ENCODE measurements around the gene ODF2. TPM values are rescaled to one million over a fixed set of nuclear protein-coding genes. Genes with fewer than 3 reads are reported as not detected.

ODF2 gene
- total and polyA plus RNA-seq, 2 of the 8 experiments (the other 6 are each of a cell fraction or from before 2014, with no cell fraction given): 5.6 to 17.9 TPM

DNA sequence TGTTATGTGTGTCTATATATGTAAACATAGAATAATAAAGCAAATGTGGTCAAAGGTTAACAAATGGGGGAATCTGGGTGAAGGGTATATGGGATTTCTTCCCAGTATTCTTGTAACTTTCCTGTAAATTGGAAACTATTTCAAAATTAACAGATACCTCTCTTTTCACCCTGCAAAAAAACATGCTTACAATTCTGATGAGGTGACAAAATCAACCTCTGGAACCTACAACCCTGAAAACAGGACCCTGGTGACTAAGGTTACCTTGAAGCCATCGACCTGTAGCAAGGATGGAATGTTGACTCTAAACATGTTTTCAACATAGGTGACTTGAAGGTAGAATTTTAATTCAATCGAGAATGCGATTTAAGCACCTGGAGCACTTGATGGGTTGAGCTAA is 90.7 kb downstream of the ODF2 start:
- Histone ChIP-seq H3K4me3 (ENCODE audit: extremely low read depth in 1 of 4, insufficient read depth in 2 of 4, low read depth in 3 of 4, low read length in 4 of 4) (no peak overlapping the region), H3K9ac (replicated peaks in 1 of 4; ENCODE audit: extremely low read depth in 1 of 4, low read depth in 3 of 4, low read length in 3 of 4) (no peak overlapping the region), H3K79me1 (ENCODE audit: low read depth, low read length) (no peaks in the 10 kb centered on the region), H3K56ac (replicated peaks; ENCODE audit: insufficient read length, low read depth, low read length) (no peak overlapping the region), H3K4me2 (ENCODE audit: insufficient read depth in 1 of 2, low read depth in 2 of 2, low read length in 2 of 2) (no peak overlapping the region), H2BK120ac (replicated peaks; ENCODE audit: low read depth, low read length) (no peak overlapping the region), H3K4ac (replicated peaks; ENCODE audit: insufficient read length, low read depth, low read length) (no peak overlapping the region), H3K4me1 (replicated peaks in 1 of 4; ENCODE audit: control insufficient read depth in 3 of 4, insufficient read depth in 4 of 4, low read length in 3 of 4) (peaks cover 0 to 4% (median 2%) of the 10 kb centered on the region in 4 experiments; a peak in 3 of 7 replicates), H2AFZ (ENCODE audit: low read length) (no peak overlapping the region), H4K5ac (ENCODE audit: insufficient read length, low read depth, low read length) (no peak overlapping the region), H3K23me2 (ENCODE audit: low read depth, low read length) (peaks cover 1% of the 10 kb centered on the region; the same call in 1 of the 2 replicates), H3K14ac (ENCODE audit: insufficient read length) (no peak overlapping the region), H3K9me3 (ENCODE audit: insufficient read depth in 2 of 2, low read depth in 1 of 2, low read length in 1 of 2) (no peaks in the 10 kb centered on the region), H3K36me3 (ENCODE audit: control insufficient read depth in 2 of 4, insufficient read depth in 4 of 4, low read length in 3 of 4) (no peaks in the 10 kb centered on the region; a peak in 1 of 8 replicates), H3K27me3 (replicated peaks in 1 of 4; ENCODE audit: control insufficient read depth in 3 of 4, extremely low read depth in 1 of 4, insufficient read depth in 3 of 4, low read length in 3 of 4) (peaks cover 0 to 3% (median 0%) of the 10 kb centered on the region in 4 experiments; a peak in 3 of 7 replicates), H2BK12ac (ENCODE audit: low read depth, low read length) (no peak overlapping the region), H3K23ac (ENCODE audit: insufficient read length) (no peak overlapping the region), H3K27ac (ENCODE audit: low read depth, low read length) (no peak overlapping the region), H4K8ac (ENCODE audit: extremely low read depth, insufficient read depth, low read length) (no peak overlapping the region), H2AK5ac (ENCODE audit: low read depth, low read length) (no peak overlapping the region), H3K79me2 (ENCODE audit: control insufficient read depth in 1 of 2, insufficient read depth in 2 of 2, low read length in 2 of 2) (no peaks in the 10 kb centered on the region), H4K91ac (replicated peaks; ENCODE audit: insufficient read length, low read length) (no peak overlapping the region), H4K20me1 (replicated peaks in 1 of 2; ENCODE audit: control insufficient read depth in 1 of 2, insufficient read depth in 2 of 2, low read length in 2 of 2) (no peaks in the 10 kb centered on the region), H3K18ac (ENCODE audit: extremely low read depth, low read length) (no peak overlapping the region), H2BK15ac (ENCODE audit: low read length) (no peak overlapping the region), H2BK5ac (ENCODE audit: low read depth, low read length) (no peak overlapping the region), H2BK20ac (ENCODE audit: low read length) (no peak overlapping the region)
- DNase-seq (ENCODE audit: low read depth in 1 of 2, low spot score in 2 of 2): no peak
- WGBS, 2 experiments (ENCODE audit: extremely low coverage in 1 of 2, insufficient coverage in 1 of 2, insufficient read length in 1 of 2, insufficient replicate concordance in 2 of 2, low coverage in 1 of 2, low lambda C conversion rate in 2 of 2, missing lambda C conversion rate in 1 of 2): 89% methylated on average over 3 of the region's 3 CpGs; no CpG with 5 or more reads in 1 of the 2 experiments
- ChIA-PET POLR2A (ENCODE audit: partially characterized antibody) (interaction anchor here (0.6 to 1.1 kb wide), 2 partner anchors 73 to 103 kb away, joined by 3 read pairs; no protein-coding TSS in a partner anchor), CTCF (ENCODE audit: partially characterized antibody) (interaction anchor here (0.6 to 0.7 kb wide), 2 partner anchors 28 to 1067 kb away, joined by 3 to 4 read pairs; no protein-coding TSS in a partner anchor)
- no peak for TF ChIP-seq CTBP2 (IDR thresholded peaks at IDR 0.05; ENCODE audit: borderline replicate concordance, insufficient read depth, insufficient read length, low read length)
- TF ChIP-seq CEBPB (IDR thresholded peaks at IDR 0.05; ENCODE audit: low read depth, low read length): no peak
- no peak for TF ChIP-seq KDM5A (IDR thresholded peaks at IDR 0.05; ENCODE audit: low read length)
- no peak for TF ChIP-seq RXRA (IDR thresholded peaks at IDR 0.05; ENCODE audit: insufficient read depth, low read depth, low read length)
- TF ChIP-seq JUN (IDR thresholded peaks at IDR 0.05; ENCODE audit: low read depth, low read length): no peak
- no peak for TF ChIP-seq RNF2 (IDR thresholded peaks at IDR 0.05; ENCODE audit: borderline replicate concordance, low read depth, low read length, missing control alignments, poor library complexity, severe bottlenecking)
- no peak for TF ChIP-seq JUND (IDR thresholded peaks at IDR 0.05; ENCODE audit: low read length)
- no peak for TF ChIP-seq MAFK (IDR thresholded peaks at IDR 0.05; ENCODE audit: low read depth, low read length)
- FAIRE-seq: no peak

Data from H1 (cell line).